DLD1 (cell line): ENCODE data around the gene KANSL2.
"Not testable (repeated sequence)": the region's sequence is repeated elsewhere in the genome, so short reads cannot be mapped to it uniquely, and the experiment has no call there.

ENCODE experiments used
- in situ Hi-C: cut with HindIII; loops from 2 replicates; pipeline ENCODE4 v1.10.0; 2017; ENCODE audit warnings: low sequenced_read_pairs

Gene KANSL2

GRCh38 chr12:48681710-48682532 is at the start of gene KANSL2:
KANSL2 (minus strand) TSS chr12:48682238; CDS start chr12:48681632, 606 bp downstream.
- in situ Hi-C loops: no loop called here

GRCh38 chr12:48728807-48729206 is 46.8 kb upstream of the KANSL2 start:
- in situ Hi-C loops: no loop called here

- in situ Hi-C loops: not testable (repeated sequence)
Measured at GRCh38 chr12:48720737-48721136, 38.7 kb upstream of the KANSL2 start.

GRCh38 chr12:48720171-48720570 is 38.1 kb upstream of the KANSL2 start:
- in situ Hi-C loops: not testable (repeated sequence)

- in situ Hi-C loops: not testable (repeated sequence)
Measured at GRCh38 chr12:48719002-48719401, 37.0 kb upstream of the KANSL2 start.

- in situ Hi-C loops: no loop called here
Measured at GRCh38 chr12:48717252-48717695, 35.2 kb upstream of the KANSL2 start.

- in situ Hi-C loops: no loop called here
Measured at GRCh38 chr12:48716493-48717251, 34.6 kb upstream of the KANSL2 start, which contains the start of gene CCNT1. CCNT1 (minus strand) TSS chr12:48716707; CDS start chr12:48716675, 32 bp downstream.

GRCh38 chr12:48716168-48716492 is 34.1 kb upstream of the KANSL2 start:
- in situ Hi-C loops: no loop called here

- in situ Hi-C loops: no loop called here
Measured at GRCh38 chr12:48712209-48712608, 30.2 kb upstream of the KANSL2 start.

- in situ Hi-C loops: not testable (repeated sequence)
Measured at GRCh38 chr12:48698822-48699221, 16.8 kb upstream of the KANSL2 start.

GRCh38 chr12:48696626-48697025 is 14.6 kb upstream of the KANSL2 start:
- in situ Hi-C loops: no loop called here

GRCh38 chr12:48695859-48696258 is 13.8 kb upstream of the KANSL2 start:
- in situ Hi-C loops: no loop called here

- in situ Hi-C loops: no loop called here
Measured at GRCh38 chr12:48694038-48694437, 12.0 kb upstream of the KANSL2 start.

- in situ Hi-C loops: no loop called here
Measured at GRCh38 chr12:48693572-48693971, 11.5 kb upstream of the KANSL2 start.

- in situ Hi-C loops: no loop called here
Measured at GRCh38 chr12:48691826-48692487, 9.9 kb upstream of the KANSL2 start.

- in situ Hi-C loops: no loop called here
Measured at GRCh38 chr12:48690990-48691389, 9.0 kb upstream of the KANSL2 start.

GRCh38 chr12:48690436-48690835 is 8.4 kb upstream of the KANSL2 start:
- in situ Hi-C loops: no loop called here

- in situ Hi-C loops: no loop called here
Measured at GRCh38 chr12:48688836-48689235, 6.8 kb upstream of the KANSL2 start.

- in situ Hi-C loops: no loop called here
Measured at GRCh38 chr12:48687592-48687991, 5.6 kb upstream of the KANSL2 start.

- in situ Hi-C loops: no loop called here
Measured at GRCh38 chr12:48686615-48687334, 4.7 kb upstream of the KANSL2 start.
